IMR-90 (cell line): ENCODE results near the gene FRY.

Experiments used
- NFE2L2 ChIP-seq: fragments of 150-350 bp; IDR thresholded peaks from 2 replicates; pipeline ENCODE4 v1.6.1; 2016; ENCODE audit warnings: low read depth, mild to moderate bottlenecking, low read length
- POLR2A ChIP-seq: IDR thresholded peaks from 2 replicates; pipeline ENCODE4 v1.6.1; 2012; ENCODE audit warnings: mild to moderate bottlenecking, low read depth, low read length
- RFX5 ChIP-seq: IDR thresholded peaks from 2 replicates; pipeline ENCODE4 v1.8.0; 2012; ENCODE audit warnings: low read depth, mild to moderate bottlenecking, low read length, moderate library complexity
- TF ChIP-seq, protein P1 (sequence below): conservative IDR thresholded peaks from 2 replicates; pipeline ENCODE4 v1.5.1; 2012; ENCODE audit warnings: mild to moderate bottlenecking, low read depth, low read length, improper control_type of control experiment

DNA sequence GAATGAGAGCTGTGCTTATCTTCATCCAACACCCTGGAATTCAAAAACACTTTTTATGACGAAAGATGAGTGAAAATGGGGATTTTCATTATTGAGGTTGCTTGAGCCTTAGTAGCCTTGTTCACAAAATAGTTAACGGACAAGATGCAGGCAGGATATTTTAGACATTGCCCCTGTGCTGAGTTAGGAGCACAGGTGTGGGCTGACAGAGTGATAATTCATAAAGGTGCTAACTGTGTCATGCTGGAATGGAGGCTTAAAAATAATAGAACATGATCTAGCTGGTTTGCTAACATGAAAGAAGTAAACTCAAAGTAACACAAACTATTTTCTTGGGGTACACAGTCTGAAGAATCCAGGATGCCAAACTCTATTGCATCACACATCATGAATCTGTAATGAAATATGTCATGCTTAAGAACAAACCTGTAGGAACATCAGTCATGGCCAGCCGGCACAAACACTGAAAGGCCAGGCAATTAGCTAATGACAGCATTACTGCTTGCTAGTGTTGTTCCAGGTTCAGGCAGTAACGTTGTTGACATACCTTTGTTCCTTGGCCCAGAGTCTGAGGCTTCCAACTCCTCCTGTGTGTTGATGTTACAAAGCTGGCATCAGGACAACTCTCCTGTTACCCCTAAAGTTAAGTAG, 55.3 kb downstream of the FRY start:
- TF ChIP-seq POLR2A (no peak), RFX5 (no peak), NFE2L2 (no peak)
- TF ChIP-seq, protein P1, sequence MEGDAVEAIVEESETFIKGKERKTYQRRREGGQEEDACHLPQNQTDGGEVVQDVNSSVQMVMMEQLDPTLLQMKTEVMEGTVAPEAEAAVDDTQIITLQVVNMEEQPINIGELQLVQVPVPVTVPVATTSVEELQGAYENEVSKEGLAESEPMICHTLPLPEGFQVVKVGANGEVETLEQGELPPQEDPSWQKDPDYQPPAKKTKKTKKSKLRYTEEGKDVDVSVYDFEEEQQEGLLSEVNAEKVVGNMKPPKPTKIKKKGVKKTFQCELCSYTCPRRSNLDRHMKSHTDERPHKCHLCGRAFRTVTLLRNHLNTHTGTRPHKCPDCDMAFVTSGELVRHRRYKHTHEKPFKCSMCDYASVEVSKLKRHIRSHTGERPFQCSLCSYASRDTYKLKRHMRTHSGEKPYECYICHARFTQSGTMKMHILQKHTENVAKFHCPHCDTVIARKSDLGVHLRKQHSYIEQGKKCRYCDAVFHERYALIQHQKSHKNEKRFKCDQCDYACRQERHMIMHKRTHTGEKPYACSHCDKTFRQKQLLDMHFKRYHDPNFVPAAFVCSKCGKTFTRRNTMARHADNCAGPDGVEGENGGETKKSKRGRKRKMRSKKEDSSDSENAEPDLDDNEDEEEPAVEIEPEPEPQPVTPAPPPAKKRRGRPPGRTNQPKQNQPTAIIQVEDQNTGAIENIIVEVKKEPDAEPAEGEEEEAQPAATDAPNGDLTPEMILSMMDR, result no peak
